Activated naive CD8-positive, alpha-beta T cell treated with anti-CD3 and anti-CD28 coated beads, Interleukin-2, amount 10 ng/mL, durations not matched to agents 7 days and 5 days (primary cell): ENCODE results near the gene ZFP36. TPM values are rescaled to one million over a fixed set of nuclear protein-coding genes. Genes with fewer than 3 reads are reported as not detected.

Experiments
- microRNA-seq: library from miRNA; unstranded; fragments of <30 nt; microRNA quantifications from one replicate; pipeline ENCODE4 v1.2.0, GENCODE V29; 2022
- total RNA-seq, 2 experiments: library from RNA; stranded (reverse); gene quantifications; one replicate each; pipeline ENCODE4 v1.2.3, GENCODE V29; 2021

The ZFP36 gene
- total RNA-seq, 2 experiments from 2014 or later, result 102 to 107 TPM

Small RNA genes lying within 50 kb of the gene (microRNA-seq; reads per million reads assigned to microRNA genes)
- gene MIR4530, result not detected

Other genes with a start within 250 kb of the ZFP36 start
- gene NCCRP1, start 209.9 kb upstream of the ZFP36 start, total RNA-seq, result not detected
- gene SYCN, start 202.6 kb upstream of the ZFP36 start, total RNA-seq, result not detected
- not detected for gene IFNL3, start 161.8 kb upstream of the ZFP36 start, total RNA-seq
- not detected for gene IFNL4, start 158.0 kb upstream of the ZFP36 start, total RNA-seq
- gene IFNL2, start 138.5 kb upstream of the ZFP36 start, total RNA-seq, result not detected
- not detected for gene IFNL1, start 110.4 kb upstream of the ZFP36 start, total RNA-seq
- gene LRFN1, start 86.0 kb upstream of the ZFP36 start, total RNA-seq, result 1 to 10 TPM; 9.2 to 9.4 TPM
- 100 to 1,000 TPM; 428 to 433 TPM for gene GMFG, start 70.8 kb upstream of the ZFP36 start, total RNA-seq
- 10 to 100 TPM; 47.8 to 51.3 TPM for gene SAMD4B, start 64.4 kb upstream of the ZFP36 start, total RNA-seq
- gene PAF1, start 15.7 kb upstream of the ZFP36 start, total RNA-seq, result 10 to 100 TPM; 40.7 to 47.0 TPM
- 10 to 100 TPM; 39.0 to 40.7 TPM for gene MED29, start 15.5 kb upstream of the ZFP36 start, total RNA-seq
- gene PLEKHG2, start 5.8 kb downstream of the ZFP36 start, total RNA-seq, result 10 to 100 TPM; 65.7 to 65.9 TPM
- gene RPS16, start 29.1 kb downstream of the ZFP36 start, total RNA-seq, result 1,000 to 10,000 TPM; 2,294 to 2,369 TPM
- gene SUPT5H, start 38.7 kb downstream of the ZFP36 start, total RNA-seq, result 100 to 1,000 TPM; 173 to 176 TPM
- gene TIMM50, start 74.0 kb downstream of the ZFP36 start, total RNA-seq, result 10 to 100 TPM; 42.8 to 46.8 TPM
- gene DLL3, start 92.1 kb downstream of the ZFP36 start, total RNA-seq, result under 1 TPM; 0.19 to 0.23 TPM
- gene SELENOV, start 108.3 kb downstream of the ZFP36 start, total RNA-seq, result not detected
- gene EID2B, start 126.0 kb downstream of the ZFP36 start, total RNA-seq, result 1 to 10 TPM; 6.3 to 7.0 TPM
- gene EID2, start 133.3 kb downstream of the ZFP36 start, total RNA-seq, result 10 to 100 TPM; 17.5 to 20.7 TPM
- gene LGALS13, start 195.7 kb downstream of the ZFP36 start, total RNA-seq, result not detected
- gene LGALS16, start 249.1 kb downstream of the ZFP36 start, total RNA-seq, result not detected